A673 (cell line): Measurements from ENCODE around the gene DIP2C. TPM values are rescaled to one million over a fixed set of nuclear protein-coding genes. Genes with fewer than 3 reads are reported as not detected.
"Not testable (repeated sequence)": the region's sequence is repeated elsewhere in the genome, so short reads cannot be mapped to it uniquely, and the experiment has no call there.

ENCODE experiments used
- BruUV-seq: library from RNA; stranded (reverse); fragments of 400-500 nt; replicated peaks from 2 replicates; lab custom pipeline; 2021; lab: Mats Ljungman, UMichigan
- CTCF ChIA-PET: fragments of 300-600 bp; sonication (Branson Sonifier 250); formaldehyde crosslinking; loops from one replicate; lab custom pipeline; 2022; ENCODE audit warnings: antibody characterized with exemption; lab: Charles Lee
- POLR2A ChIA-PET: fragments of 300-600 bp; sonication (Branson Sonifier 250); formaldehyde crosslinking; loops from one replicate; lab custom pipeline; 2022; ENCODE audit warnings: antibody characterized with exemption; ENCODE audit not compliant: low non-redundant PET; lab: Charles Lee
- DNase-seq: peaks from one replicate; pipeline ENCODE4 v3.0.0-alpha.2; 2015; ENCODE audit warnings: low spot score
- H3K27ac ChIP-seq: fragments of 200-600 bp; sonication (generic); 2 replicates; pipeline ENCODE4 v1.5.1; 2016; ENCODE audit warnings: mixed run types, low read depth, mild to moderate bottlenecking, mixed read lengths, antibody characterized with exemption, low read length; ENCODE audit not compliant: poor library complexity, severe bottlenecking
- H3K27me3 ChIP-seq: fragments of 200-600 bp; sonication (generic); replicated peaks from 2 replicates; pipeline ENCODE4 v1.6.1; 2017; ENCODE audit warnings: mixed run types, low read depth, mild to moderate bottlenecking, mixed read lengths, antibody characterized with exemption, low read length; ENCODE audit not compliant: insufficient read depth, poor library complexity
- H3K36me3 ChIP-seq: fragments of 200-600 bp; sonication (generic); 2 replicates; pipeline ENCODE4 v1.6.1; 2016; ENCODE audit warnings: mixed run types, mild to moderate bottlenecking, mixed read lengths, antibody characterized with exemption, low read length; ENCODE audit not compliant: insufficient read depth, poor library complexity, severe bottlenecking
- H3K4me1 ChIP-seq: fragments of 200-600 bp; sonication (generic); 2 replicates; pipeline ENCODE4 v1.6.1; 2017; ENCODE audit warnings: mixed run types, mild to moderate bottlenecking, mixed read lengths, antibody characterized with exemption, low read length; ENCODE audit not compliant: insufficient read depth, poor library complexity, severe bottlenecking
- H3K4me3 ChIP-seq: fragments of 200-600 bp; sonication (generic); 2 replicates; pipeline ENCODE4 v1.5.1; 2016; ENCODE audit warnings: low read depth, mixed run types, mild to moderate bottlenecking, mixed read lengths, low read length; ENCODE audit not compliant: poor library complexity, severe bottlenecking
- H3K9me3 ChIP-seq: fragments of 200-600 bp; sonication (generic); 2 replicates; pipeline ENCODE4 v1.6.1; 2016; ENCODE audit warnings: mixed run types, low read depth, mild to moderate bottlenecking, mixed read lengths, antibody characterized with exemption, low read length; ENCODE audit not compliant: poor library complexity, severe bottlenecking
- CTCF ChIP-seq: fragments of 300-800, 200-600 bp; sonication (generic); conservative IDR thresholded peaks from 2 replicates; pipeline ENCODE4 v1.5.1; 2017; ENCODE audit warnings: low read depth, mild to moderate bottlenecking, antibody characterized with exemption, low read length, moderate library complexity, mixed read lengths
- EZH2 ChIP-seq: fragments of 200-600 bp; sonication (generic); IDR thresholded peaks from 2 replicates; pipeline ENCODE4 v1.6.1; 2017; ENCODE audit warnings: borderline replicate concordance, low read depth, mild to moderate bottlenecking, mixed read lengths, antibody characterized with exemption, low read length; ENCODE audit not compliant: poor library complexity, severe bottlenecking
- intact Hi-C: fragments of 100-400 bp; cut with micrococcal nuclease; formaldehyde crosslinking; loops from one replicate; pipeline ENCODE4 v1.10.0; 2022; ENCODE audit not compliant: unreplicated experiment
- total RNA-seq: library from RNA; stranded (reverse); gene quantifications from 2 replicates; pipeline ENCODE4 v1.2.3, GENCODE V29; 2021

Gene DIP2C
- total RNA-seq, 1 experiment from 2014 or later, result 13.2 TPM

- Histone ChIP-seq H3K4me3 (no peak overlapping the region), H3K27ac (no peak overlapping the region), H3K9me3 (no peaks in the 10 kb centered on the region), H3K36me3 (no peaks in the 10 kb centered on the region), H3K27me3 (no peaks in the 10 kb centered on the region), H3K4me1 (no peaks in the 10 kb centered on the region)
- DNase-seq, result no peak
- no peak for TF ChIP-seq EZH2
- no peak for TF ChIP-seq CTCF
- CTCF ChIA-PET, result no interaction called here
- intact Hi-C loops, result no loop called here
- BruUV-seq, result no TSS peak
- POLR2A ChIA-PET, result no interaction called here
Observed at GRCh38 chr10:450463-450862, 239.0 kb downstream of the DIP2C start.

- H3K36me3 ChIP-seq, H3K27ac ChIP-seq, H3K27me3 ChIP-seq, H3K4me3 ChIP-seq, BruUV-seq, H3K4me1 ChIP-seq, CTCF ChIA-PET, H3K9me3 ChIP-seq, POLR2A ChIA-PET, intact Hi-C loops, DNase-seq: not testable (repeated sequence)
Observed at GRCh38 chr10:449331-449730, 240.1 kb downstream of the DIP2C start.

- H3K27me3 ChIP-seq, result no peaks in the 10 kb centered on the region
- CTCF ChIA-PET, result no interaction called here
- H3K4me1 ChIP-seq, result no peaks in the 10 kb centered on the region
- no peak overlapping the region for H3K27ac ChIP-seq
- TF ChIP-seq EZH2 (no peak), CTCF (no peak)
- H3K36me3 ChIP-seq, result no peaks in the 10 kb centered on the region
- H3K9me3 ChIP-seq, result no peaks in the 10 kb centered on the region
- BruUV-seq, result no TSS peak
- no peak overlapping the region for H3K4me3 ChIP-seq
- intact Hi-C loops, result no loop called here
- POLR2A ChIA-PET, result no interaction called here
- no peak for DNase-seq
Observed at GRCh38 chr10:443459-443858, 246.0 kb downstream of the DIP2C start.

- intact Hi-C loops, result no loop called here
- no peak for TF ChIP-seq CTCF
- no peak for TF ChIP-seq EZH2
- H3K27me3 ChIP-seq, result no peaks in the 10 kb centered on the region
- no peaks in the 10 kb centered on the region for H3K4me1 ChIP-seq
- no peaks in the 10 kb centered on the region for H3K9me3 ChIP-seq
- ChIA-PET CTCF (no interaction called here), POLR2A (no interaction called here)
- no TSS peak for BruUV-seq
- DNase-seq, result no peak
- H3K27ac ChIP-seq, result no peak overlapping the region
- H3K36me3 ChIP-seq, result no peaks in the 10 kb centered on the region
- H3K4me3 ChIP-seq, result no peak overlapping the region
Observed at GRCh38 chr10:442209-442608, 247.3 kb downstream of the DIP2C start.
